IPS-NIHi11 (cell line): ENCODE results near the gene NF2.
A peak's percentile ranks its signal among the peaks of the same experiment; 100 is the strongest.
"Not testable (repeated sequence)": the region's sequence is repeated elsewhere in the genome, so short reads cannot be mapped to it uniquely, and the experiment has no call there.

Source experiments
- DNase-seq: peaks from one replicate; pipeline ENCODE4 v3.0.0; 2012; ENCODE audit warnings: mixed read lengths, low spot score

The NF2 gene

DNA sequence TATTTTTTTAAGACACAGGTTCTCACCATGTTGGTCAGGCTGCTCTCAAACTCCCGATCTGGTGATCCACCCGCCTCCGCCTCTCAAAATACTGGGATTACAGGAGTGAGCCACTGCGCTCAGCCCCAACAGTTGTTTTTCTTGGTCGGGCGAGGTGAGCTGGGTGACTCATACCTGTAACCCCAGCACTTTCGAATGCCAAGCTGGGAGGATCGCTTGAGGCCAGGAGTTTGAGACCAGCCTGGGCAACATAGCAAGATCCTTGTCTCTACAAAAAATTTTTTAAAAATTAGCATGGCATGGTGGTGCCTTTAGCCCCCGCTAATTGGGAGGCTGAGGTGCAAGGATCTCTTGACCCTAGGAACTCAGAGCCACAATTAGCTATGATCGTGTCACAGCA, 7.0 kb upstream of the NF2 start:
- no peak for DNase-seq

DNA sequence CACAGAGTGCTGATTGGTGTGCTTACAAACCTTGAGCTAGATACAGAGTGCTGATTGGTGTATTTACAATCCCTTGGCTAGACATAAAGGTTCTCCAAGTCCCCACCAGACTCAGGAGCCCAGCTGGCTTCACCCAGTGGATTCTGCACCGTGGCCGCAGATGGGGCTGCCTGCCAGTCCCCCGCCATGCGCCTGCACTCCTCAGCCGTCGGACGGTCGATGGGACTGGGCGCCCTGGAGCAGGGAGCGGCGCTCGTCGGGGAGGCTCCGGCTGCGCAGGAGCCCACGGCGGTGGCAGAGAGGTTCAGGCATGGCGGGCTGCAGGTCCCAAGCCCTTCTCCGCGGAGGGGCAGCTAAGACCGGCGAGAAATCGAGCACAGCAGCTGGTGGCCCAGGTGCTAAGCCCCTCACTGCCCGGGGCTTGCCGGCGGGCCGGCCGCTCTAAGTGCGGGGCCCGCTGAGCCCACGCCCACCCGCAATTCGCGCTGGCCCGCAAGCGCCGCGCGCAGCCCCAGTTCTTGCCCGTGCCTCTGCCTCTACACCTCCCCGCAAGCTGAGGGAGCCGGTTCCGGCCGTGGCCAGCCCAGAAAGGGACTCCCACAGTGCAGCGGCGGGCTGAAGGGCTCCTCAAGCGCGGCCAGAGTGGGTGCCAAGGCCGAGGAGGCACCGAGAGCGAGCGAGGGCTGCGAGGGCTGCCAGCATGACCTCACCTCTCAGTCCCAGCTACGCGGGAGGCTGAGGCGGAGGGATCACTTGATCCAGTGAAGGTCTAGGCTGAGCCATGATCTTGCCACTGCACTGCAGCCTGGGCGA, 5.4 kb upstream of the NF2 start:
- not testable (repeated sequence) for DNase-seq

DNA sequence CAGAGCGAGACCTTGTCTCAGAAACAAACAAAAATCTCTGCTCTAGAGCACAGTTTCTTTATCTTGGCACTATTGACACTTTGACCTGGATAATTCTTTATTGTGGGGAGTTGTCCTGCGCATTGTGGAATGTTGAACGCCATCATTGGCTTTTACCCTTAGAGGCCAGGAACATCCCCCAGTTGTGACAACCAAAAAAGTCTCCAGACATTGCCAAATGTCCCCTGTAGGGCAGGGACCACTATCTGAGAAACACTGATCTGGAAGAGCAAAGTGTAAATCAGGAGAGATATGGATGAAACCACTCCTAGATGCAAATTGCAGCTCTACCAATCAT, 4.8 kb upstream of the NF2 start:
- DNase-seq: no peak

DNA sequence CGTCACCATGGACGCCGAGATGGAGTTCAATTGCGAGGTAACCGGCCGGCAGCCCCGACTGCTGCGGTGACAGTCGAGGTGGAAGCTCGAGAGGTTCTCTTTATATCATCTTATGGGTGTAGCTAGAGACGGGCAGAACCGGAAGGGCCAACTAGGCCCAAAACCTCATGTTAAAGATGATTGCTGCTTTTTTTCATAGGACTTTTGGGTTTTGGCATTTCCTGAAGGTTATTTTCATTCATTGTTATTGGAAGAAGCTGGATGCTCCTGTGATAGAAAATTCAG, 585 bp downstream of the NF2 start:
- DNase-seq: peak; percentile 61

DNA sequence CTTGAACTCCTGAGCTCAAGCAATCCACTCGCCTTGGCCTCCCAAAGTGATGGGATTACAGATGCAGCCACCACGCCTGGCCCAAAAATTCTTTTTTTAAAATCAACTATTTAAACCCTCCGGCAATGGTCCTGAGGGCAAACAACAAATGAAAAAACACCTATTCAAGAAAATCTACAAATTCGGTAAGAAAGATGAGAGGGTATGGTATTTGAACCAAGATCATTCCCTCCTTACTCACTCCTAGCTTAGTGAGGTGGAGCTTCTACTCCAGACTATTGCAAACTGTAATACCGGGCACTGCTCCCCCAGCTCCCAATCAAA, 2.1 kb downstream of the NF2 start:
- no peak for DNase-seq

DNA sequence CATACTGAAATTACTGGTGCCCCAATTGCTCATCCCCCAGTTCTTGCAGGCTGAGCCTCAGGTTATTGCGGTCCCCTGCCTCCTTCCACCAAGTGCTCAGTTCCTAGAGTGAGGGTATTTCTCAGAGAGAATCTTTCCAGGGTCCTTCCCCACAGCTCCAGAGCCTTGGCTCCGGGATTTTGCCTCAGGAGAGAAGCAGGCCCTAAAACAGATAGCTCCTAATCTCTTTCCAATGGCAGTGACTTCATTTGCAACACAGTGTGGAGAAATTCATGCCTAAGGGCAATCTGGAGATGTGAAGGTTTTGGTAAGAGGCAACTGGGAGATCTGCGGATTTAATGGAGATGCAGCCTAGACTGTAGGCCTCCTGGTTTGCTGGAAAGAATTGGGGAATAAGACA, 2.9 kb downstream of the NF2 start:
- no peak for DNase-seq

DNA sequence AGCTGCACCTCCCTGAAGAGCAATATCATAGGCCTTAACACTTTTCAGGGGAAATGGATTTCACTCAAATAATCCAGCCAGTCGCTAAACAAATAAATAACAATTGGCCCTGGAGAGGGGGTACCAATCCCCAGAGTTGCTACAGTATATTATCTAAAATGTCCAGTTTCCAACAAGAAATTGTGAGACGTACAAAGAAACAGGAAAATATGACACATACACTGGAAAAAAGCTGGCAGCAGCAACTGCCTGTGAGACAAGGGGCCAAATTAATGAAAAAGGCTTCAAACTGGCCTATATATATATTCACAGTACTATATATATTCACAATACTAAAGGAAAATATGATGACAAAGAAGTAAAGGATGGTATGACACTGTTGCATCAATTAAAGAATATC, 4.0 kb downstream of the NF2 start:
- no peak for DNase-seq

DNA sequence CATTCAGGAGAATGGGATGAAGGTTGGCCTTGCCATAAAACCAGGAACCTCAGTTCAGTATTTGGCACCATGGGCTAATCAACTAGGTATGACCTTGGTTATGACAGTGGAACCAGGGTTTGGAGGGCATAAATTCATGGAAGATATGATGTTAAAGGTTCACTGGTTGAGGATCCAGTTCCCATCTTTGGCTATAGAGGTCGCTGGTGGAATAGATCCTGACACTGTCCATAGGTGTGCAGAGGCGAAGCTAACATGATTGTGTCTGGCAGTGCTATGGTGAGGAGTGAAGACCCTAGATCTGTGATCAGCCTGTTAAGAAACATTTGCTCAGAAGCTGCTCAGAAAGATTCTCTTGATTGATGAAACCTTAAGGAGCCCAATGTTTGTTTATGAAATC, 5.7 kb downstream of the NF2 start:
- peak; percentile 47 for DNase-seq

DNA sequence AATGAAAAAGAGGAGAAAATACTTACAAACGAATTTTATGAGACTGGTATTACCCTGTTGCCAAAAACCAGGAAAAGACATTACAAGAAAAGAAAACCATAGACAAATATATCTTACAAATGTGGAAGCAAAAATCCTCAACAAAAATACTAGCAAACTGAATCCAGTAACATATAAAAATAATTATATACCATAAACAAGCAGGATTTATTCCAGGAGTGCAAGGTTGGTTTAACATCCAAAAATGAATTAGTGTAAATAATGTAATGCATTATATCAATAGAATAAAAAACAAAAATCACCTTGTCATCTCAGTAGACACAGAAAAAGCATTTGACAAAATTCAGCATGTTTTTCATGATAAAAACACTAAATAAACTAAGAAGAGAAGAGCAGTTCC, 7.3 kb downstream of the NF2 start:
- no peak for DNase-seq

DNA sequence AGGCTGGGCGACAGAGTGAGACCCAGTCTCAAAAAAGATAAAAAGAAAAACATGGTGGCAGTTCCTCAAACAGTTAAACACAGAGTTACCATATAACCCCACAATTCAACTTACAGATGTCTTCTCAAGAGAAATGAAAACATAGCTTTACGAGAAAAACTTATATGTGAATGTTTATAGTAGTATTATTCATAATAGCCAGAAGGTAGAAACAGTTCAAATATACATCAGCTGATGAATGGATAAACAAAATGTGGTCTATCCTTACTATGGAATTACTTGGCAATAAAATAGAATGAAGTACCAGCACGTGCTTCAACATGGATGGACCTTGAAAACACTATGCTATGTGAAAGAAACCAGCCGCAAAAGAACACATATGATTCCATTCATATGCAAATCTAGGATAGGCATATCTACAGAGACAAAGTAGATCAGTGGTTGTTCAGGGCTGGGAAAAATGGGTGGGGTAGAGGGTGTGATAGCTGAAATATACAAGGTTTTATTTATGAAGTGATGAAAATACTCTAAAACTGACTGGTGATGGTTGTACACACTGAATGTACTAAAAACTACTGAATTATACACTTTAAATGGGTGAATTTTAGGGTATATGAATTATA, 12.4 kb downstream of the NF2 start:
- DNase-seq: no peak

DNA sequence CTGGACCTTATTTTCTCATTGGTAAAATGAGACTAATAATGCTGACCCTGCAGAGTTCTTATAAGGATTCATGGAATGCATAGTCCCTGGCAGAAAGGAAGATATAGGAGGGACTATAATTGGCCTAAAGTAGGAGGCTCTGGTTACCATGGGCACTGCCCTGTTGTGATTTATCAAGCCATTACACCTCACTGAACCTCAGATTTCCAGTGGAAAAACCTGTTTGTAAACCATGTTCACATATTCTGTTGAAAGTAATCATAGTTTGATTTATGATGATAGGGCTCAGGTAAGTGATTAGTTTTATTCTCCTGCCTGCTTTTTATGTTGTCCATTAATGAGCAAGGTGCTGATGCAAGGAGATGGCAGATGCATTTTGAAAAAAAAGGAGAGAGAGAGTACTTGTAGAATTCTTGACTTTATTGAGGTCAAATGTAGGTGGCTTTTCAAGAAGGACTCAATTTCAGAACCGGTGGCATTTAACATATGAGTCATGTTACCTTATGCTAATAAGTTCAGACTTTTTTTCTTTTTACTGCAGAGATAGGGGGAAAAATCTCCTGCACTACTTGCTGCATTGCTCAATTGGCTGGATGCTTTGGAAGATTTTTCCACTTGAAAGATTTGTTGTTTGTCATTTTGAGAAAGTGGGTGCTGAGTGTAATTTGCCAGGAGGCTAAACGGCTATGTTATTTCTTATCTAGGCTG, 14.6 kb downstream of the NF2 start:
- peak; percentile 45 for DNase-seq

DNA sequence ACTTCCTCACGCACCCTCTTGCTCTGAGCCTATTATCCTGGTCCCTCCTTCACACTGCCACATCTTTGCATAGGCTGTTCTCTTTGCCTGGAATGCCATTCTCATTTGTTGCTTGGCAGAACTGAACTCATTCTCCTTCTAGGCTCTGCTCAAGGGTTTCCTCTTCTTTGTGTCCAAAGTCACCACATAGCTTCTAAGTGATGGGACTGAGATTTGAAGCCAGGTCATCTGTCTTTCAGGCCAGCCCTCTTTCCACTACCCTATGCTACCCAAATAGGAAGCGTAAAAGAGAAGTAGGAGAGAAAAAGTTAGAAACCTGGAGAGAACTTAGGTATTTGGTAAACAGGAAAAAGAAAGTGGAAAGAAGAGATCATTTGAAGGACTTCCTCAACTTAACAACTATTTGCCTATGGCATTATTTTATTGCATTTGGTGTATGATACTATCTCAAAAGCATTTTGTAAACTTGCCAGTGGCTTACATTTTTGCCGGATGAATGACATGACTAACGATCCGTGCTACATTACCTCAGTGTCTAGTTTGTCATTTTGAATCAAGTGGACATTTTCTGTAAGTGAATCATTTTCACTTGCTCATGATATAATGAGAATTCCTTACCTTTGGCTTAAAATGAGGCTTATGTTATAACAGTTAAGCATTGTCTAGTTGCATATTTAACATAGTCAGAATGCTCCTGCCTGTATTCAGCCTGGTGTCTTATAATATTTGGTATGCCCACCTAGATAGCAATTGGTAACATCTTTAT, 18.5 kb downstream of the NF2 start:
- DNase-seq: no peak

DNA sequence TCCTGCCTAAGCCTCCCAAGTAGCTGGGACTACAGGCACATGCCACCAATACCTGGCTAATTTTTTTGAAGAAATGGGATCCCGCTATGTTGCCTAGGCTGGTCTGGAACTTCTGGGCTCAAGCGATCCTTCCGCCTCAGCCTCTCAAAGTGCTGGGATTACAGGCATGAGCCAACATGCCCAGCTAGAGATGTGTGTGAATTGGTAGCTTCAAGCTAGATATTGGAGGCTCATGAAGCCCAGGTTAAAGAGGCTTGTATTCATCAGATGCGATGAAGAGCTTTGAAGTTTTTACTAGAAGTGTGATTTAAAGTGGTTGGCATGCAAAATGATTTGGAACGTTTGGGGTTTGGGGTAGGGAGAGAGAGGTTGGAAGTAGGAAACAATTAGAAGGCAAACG, 19.6 kb downstream of the NF2 start:
- DNase-seq: no peak

DNA sequence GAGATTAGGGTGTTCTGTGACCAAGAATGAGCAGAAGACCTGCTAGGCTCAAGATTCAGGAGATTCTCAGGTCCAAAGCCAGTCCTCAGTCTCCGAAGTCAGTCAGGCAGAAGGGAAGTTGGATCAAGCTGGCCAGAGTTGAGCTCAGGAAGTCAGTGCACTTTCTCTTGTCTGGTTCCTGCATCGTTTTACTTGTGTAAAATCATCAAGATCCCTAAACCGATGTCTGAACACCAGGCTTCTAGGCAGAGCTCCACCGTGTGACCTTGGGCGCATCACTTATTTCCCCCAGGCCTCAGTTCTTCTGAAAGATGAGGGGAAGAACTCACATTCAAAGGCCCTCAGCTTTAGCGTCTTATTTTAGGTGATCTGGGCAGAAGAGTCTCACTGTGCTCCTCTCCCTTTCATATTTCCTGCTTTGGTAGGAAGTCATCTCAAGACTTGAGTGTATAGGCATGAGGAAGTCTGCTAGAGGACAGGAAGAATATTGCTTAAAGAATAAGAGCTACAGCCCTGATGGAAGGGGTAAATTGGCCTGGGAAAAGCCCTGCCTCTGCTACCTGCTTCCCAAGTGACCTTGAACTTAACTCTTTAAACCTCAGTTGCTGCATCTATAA, 20.2 kb downstream of the NF2 start:
- no peak for DNase-seq

DNA sequence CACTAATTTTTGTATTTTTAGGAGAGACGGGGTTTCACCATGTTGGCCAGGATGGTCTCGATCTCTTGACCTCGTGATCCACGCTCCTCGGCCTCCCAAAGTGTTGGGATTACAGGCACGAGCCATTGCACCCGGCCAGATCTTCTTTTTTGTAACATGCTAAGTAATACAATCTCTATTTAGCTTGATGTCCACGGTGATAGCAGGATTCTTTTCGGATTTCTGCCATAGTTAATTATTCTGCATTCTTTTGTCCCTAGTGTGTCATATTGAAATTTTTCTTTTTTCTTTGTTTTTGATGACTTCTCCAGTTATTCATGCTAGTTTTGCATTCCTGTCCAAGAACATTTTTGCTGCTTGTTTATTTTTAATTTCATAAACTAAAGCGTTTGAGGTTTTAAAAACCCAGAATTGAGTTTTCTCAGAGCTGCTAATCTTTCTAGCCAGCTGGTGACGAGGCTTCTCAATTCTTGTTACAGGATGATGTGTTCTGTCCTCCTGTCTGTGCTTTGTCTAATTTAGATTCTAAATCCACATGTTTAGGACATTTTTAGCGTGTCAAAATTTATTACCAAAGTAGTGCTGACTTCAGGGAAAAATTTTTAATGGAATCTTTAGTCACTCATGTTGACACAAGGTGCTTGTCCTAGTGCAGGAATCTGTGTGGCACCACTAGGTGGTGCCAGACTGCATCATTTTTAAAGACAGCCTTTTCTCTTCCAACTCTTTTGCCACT, 21.8 kb downstream of the NF2 start:
- peak; percentile 49 for DNase-seq

DNA sequence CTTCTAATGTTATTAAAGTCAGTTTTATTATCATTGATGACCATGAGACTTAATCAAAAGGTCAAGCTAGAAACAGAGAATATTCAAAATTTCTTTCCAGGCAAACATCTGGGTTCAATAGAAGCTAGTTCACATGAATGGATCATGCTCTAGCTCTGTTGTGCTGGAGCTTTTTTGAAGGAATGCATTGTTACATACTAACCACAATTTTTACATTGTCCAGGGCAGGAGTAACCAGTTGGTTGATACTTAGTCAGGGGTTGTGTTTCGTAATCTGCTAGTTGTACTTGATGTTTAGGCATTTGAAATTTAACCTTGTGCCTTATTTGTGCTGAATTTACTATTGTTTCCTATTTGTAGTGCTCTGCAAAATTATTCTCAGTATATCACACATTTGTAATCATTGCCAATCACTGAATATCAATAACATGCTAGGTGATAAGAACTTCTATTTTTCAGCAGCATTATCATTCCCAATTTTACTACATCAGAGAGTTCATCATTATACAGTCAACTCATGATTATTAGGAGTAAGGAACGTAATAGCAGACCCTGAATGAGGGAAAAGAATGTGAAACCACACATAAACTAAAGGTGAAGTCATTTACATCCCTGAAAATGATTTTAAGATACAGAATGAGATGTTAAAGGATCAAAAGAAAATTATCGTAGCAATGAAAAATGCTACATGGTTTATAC, 23.2 kb downstream of the NF2 start:
- no peak for DNase-seq

DNA sequence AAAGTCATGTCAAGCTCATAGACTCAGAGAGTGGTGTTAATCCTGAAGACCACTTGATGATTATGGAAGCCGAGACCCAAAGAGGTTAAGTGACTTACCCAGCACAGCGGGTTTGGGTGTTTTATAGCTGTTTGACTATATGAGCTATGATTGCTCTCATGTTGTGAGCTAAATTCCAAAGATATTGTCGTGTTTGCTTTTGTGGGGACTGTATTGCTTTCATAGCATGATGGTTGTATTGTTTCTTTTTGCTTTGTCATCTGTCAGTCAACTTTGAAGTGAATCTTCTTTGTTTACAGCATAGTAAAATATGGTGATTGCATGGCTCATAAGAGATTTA, 23.7 kb downstream of the NF2 start:
- no peak for DNase-seq

DNA sequence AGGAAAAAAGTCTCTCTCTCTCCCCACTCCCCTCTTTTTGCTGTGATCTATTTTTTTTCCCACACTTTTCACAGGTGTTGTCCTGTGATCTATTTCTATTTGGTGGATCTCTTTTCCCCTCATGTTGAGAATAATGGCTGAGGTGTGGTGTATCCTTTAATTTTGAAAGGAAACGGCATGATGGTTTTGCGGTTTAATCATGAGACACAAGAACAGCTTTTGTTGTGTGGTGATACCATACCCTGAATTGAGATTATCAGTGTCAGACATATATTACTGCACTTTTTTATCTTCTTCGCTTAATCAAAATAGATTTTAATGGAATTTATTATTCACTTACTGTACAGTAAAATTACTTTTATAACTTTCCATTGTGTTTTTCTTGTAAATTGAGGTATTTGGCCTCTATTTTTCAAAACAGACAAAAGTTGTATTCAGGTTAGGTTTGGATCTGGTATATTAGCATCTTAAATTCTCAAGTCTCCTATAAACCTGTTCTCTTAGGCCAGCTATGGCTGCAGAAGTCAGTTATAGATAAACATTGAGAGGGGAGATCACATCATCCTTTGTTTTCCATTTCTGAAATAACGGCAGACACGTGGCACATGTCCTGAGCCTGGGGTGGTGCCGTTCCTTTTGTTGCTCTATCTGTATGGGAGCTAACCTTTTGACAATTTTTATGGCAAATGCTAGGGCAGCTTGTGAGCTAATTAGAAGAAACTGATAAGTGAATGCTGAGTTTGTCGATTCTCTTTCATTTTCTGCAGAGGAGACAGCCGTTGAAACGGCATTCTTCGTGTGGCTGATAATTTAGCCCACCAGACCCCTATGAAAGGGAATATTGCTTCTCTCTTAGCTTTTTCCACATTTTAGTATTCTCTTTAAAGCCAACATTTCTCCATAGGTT, 25.8 kb downstream of the NF2 start:
- DNase-seq: no peak

DNA sequence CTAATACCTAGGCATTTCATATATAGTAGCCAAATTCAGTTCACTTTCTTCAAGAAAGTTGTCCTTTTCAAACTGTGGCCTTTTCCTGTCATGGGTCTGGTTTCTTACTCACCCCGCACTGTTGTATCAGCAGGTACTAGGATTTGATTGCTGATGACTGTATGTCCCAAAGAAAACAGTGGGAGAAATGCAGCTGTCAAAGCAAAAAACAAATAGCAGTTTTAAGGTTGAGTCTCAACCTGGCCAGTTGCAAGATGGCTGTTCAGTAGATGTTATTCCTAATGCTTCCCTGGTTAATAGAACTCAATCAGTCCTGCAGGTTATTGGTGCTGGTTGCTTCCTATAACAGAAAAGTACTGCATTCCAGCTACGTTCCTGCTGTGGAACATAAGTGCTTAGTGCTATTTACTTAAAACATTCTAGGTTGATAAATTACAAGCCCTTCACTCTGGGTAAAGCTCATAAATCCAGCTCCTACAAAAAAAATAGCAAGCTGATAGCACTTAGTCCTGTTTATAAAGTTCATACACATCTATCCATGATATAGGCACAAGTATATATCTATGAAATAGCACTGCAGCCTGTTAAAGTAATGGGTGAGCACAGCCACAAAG, 26.6 kb downstream of the NF2 start:
- DNase-seq: no peak

DNA sequence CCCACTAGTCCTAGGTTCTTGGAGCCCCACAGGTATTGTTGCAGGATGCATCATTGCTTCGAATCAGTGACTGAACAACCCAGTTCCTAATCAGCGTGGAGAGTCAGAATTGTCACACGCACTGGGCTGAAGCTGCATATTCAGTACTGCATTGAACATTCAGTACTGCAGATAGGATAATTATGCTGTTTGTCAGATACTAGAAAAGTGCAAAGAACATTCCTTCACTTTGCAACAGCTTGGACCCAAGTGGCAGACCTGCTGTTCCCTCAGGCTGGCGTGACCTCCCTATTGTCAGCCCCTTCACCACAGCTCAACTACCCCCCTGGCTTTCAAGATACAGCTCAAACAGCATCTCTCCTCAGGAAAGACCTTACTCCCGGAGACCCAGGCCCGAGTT, 27.6 kb downstream of the NF2 start:
- DNase-seq: no peak
